HG03139 (cell line): ENCODE data around the gene THAP3.
A peak's percentile ranks its signal among the peaks of the same experiment; 100 is the strongest.

Experiments used
- ATAC-seq: cut with Tn5 transposase; IDR thresholded peaks from one replicate; pipeline ENCODE4 v1.9.1; 2021; ENCODE audit not compliant: unreplicated experiment

The THAP3 gene

DNA sequence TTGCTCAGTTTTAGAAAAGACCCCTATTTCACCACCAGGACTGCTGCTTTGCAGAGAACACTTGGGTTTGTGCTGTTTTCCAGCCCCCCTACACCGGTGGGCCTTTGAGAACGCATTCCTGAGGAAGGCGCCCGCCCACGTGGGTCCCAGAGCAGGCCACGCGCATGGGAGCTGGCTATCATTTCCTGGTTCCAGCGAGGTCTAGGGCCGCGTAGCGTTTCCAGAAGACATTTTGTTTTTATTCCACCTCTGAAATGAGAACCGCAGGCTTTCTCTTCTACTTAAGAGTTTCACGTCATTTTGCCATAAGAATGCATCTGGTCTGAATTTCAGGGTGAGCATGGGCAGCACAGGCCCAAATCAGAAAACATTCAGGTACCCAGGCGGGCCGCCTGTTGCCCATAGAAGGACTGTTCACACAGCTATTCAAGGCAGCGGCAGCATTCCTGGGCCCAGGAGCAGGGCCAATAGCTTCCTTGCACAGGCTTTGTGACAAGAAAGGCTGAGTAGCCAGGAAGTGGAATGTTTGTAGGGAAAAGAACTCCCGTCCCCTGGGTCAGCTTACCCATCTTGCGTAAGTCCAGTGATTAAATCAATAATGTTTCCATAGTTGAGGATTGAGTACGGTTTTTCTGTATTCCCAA is 20.6 kb upstream of the THAP3 start:
- no peak for ATAC-seq

DNA sequence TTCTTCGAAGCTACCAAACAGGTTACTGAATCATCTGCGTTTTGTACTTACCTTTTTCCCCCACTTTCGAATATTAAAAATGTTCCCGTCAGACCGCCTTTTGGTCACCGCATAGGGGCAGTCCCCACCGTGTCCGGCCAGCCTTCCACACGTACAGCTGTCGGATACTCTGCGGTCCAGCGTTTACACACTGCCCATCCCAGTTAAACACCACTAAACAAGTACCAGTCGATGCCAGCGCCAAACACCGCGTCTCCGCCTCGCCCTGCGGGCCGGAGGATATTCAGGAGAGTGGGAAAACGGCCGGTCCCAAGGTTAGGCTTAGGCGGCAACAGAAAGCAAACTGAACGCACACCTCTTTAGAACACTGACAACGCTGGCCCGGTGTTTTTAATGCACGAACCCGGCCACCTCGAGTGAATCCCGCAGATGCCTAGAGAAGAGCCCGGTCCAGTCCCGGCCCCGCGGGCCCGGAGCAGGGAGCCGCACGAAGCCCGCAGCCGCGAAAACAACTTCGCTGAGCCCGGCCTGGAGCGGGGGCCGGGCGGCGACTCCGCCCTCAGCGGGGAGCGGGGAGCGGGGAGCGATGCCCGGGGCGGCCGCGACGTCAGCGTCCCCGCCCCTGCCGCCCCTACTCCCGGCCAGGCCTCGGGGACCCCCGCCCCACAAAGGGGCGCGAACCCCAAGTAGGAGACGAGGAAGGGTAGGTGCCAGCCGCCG is 11.9 kb upstream of the THAP3 start:
- ATAC-seq, result peak; percentile 28

GRCh38 chr1:6613361-6614018 is 11.2 kb upstream of the THAP3 start, which contains the start of gene PHF13:
TSS of gene PHF13 (plus strand) at chr1:6613731. CDS start at chr1:6614067, 336 bp downstream.
- ATAC-seq, result peak; percentile 80

DNA sequence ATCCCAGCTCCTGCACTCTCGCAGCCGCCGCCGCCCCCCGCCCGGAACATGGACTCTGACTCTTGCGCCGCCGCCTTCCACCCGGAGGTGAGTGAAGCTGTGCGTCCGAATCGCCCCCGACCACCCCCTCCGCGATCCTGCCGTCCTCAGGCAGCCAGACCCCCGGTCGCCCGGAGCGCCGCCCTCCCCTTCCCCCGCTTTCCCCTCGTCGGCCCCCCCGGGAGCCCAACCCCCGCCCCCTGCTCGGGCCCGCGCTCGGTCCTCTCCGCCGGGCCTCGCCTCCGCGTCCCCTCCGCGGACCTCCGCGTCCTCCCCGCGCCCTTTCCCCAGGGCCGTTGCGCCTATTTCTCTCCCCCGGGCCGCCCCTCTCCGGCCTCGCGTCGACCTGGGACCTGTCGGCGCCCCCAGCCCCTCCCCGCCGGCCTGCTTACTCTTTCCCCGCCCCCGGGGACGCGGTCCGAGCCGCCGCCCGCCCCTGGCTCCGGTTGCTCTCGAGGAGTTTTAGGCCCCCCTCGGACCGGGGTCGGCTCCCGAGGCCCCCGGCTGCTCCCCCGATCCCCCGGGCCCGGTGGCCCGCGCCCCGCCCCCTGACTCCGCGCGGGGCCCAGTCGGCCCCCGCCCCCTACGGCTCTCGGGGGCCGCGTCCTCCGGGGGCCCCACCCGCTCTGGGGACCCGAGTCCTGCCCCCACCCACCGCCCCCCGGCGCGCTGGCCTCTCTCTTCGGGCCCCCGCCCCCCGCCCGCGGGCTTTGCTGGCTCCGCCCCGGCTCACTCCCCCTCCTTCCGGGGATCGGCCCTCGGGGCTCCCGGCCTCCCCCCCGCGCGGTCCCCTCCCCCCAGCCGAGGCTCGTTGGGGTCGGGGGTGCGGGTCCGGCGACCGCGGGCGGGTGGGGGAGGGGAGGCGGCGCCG is 10.4 kb upstream of the THAP3 start:
- no peak for ATAC-seq

DNA sequence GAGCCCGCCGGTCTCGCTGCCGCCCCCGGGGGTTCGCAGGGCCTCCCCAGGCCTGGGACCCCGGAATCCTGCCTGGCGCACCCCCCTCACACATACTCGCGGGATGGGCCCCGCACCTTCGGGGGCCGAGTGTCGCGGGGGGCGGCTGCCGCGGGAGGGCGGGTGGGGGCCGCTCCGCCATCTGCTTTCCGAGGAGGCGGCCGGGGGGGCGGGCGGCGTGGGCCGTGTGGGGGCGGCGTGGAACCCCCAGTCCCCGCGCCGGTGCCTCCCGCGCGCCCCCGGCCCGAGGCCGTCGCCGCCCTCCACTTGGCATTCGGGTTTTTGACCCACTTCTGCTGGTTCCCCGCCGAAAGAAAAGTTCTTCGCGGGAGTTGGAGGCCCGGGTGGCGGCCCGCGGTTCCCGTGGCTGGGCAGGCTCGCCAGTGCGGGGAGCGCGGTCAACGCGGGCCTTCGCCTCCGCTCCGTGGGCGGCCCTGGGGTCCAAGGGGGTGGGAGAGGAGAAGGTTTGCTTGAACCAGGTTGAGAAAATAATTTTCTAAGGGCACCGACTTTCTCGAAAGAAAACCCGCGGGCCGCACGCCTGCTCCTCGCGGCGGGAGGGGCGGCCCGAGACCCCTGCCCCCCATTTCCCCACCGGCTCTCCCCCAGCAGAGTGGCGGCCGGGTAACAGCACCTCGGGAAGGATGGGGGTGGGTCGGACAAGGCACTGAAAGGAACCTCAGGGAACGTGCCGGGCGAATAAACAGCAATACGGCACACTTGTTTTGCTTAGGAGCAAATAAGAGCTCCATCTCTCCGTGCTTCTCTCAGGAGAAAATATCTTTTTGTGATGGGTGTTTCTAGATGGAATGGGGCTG is 9.5 kb upstream of the THAP3 start:
- ATAC-seq, result no peak

- ATAC-seq, result no peak
Measured at GRCh38 chr1:6619045-6619444, 5.6 kb upstream of the THAP3 start.

DNA sequence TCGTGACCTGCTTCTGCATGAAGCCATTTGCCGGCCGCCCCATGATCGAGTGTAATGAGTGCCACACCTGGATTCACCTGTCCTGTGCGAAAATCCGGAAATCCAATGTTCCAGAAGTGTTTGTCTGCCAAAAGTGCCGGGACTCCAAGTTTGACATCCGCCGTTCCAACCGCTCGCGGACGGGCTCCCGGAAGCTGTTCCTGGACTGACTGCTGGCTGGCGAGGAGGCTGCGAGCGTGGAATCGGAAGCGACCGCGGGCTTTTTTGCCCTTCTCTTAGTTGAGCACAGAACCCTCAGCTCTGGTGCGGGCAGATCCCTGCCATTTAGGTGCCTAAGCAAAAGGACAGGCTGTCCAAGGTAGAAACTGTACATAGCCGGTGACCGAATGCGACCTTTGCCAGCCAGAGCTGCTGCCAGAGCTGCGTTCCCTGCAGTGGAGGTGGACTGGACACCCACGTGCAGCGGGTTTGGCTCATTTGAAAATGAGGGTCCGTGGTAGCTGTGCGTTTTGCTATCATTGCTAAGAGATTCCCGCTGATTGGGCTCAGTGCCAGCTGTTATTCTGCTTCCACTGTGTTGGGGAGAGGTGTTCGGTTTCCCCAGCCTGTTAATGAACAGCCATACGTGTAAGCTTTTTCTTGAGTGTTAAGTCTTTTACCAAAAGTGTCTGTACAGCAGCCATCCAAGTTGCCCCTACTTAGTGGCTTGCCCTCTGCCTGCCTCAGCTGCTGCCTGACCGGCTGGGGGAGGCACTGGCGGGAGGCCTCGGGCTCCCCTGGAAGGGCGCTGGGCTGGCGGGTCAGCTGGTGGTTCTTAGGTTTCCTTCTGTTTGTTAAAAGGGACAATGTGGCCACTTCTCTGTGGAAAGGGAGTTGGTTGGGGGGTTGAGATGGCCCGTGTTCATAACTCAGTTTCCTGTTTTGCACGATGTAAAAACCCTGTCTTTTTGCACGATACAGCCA is 3.0 kb upstream of the THAP3 start:
- ATAC-seq, result no peak

GRCh38 chr1:6622396-6623152 is 2.1 kb upstream of the THAP3 start:
- ATAC-seq, result no peak

DNA sequence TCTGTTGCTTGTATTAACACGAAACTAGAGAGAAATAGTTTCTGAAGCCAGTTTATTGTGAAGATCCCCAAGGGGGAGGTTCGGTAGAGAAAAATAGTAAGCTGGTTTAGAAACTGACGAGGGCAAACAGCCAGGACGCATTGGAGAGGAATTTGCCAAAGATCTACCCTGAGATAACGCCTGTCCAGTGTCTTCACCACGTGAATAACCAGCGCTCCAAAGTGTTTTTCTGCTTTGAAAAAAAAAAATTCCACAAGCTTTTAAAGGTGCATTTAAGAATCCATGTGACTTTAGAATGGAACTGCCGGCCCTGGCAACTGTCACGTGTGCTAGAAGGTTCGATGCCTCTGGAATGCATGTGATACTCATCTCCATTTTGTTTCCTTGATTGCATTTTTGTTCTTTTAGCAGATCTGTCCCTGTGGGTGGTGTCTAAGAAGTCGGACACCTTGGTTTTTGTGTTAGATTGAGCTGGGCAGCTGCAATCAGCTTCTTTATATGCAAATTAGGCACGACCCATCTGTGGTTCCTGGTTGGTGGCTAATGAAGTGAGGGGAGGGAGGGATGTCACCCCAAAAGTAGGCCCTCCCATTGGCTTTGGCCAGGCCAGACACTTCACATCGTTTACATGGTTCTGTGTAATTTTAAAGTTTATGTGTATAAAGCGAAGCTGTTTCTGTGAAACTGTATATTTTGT is 1.3 kb upstream of the THAP3 start:
- no peak for ATAC-seq

GRCh38 chr1:6625584-6626149 is 999 bp downstream of the THAP3 start:
- ATAC-seq, result no peak

GRCh38 chr1:6627031-6627430 is 2.4 kb downstream of the THAP3 start:
- ATAC-seq, result no peak

DNA sequence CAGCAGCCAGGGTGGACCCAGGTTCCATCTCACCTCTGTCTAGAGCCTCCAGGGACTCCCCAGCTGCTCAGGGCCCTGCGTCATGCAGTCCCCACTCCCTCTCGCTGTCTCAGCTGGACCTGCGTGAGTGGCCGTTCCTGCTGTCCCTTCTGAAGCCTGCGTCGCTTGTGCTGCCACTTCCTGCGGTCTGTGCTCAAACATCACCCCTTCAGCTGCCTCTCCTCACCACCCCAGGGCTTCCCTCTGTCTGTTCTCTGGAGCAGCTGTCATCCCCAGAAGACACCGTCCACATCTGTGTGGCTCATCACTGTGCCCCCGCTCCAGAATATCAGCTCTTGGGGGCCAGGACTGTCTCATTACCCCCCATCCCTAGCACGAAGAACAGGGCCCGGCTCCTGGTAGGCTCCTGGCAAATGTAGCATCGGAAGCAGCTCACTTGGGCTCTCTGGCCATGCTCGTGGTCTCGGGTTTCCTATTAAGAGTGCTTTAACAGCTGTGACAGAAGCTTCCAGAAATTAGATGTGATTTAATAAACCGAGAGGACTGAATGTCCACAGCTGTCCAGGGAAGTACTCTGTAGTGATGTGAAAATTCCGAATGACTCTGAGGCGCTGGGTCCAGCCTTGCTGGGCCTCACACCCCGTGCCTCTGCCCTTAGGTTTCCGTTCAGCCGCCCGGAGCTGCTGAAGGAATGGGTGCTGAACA is 3.3 kb downstream of the THAP3 start:
- no peak for ATAC-seq

DNA sequence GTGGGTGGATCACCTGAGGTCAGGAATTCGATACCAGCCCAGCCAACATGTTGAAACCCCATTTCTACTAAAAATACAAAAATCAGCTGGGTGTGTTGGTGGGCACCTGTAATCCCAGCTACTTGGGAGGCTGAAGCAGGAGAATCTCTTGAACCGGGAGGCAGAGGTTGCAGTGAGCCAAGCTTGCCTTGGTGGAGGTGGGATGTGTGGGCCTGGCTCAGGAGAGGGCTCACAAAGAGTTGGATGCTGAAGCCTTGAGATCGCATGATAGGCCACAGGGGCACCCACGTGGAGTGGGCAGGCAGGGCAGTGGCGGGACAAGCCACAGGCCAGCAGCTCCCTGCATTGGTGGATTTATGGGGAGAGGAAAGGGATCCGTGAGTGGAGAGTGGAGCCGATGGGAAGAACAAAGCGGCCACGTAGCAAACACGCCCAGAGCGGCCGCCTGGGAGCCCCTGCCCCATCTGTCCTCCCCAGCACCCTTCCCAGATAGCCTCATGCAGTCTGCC is 4.4 kb downstream of the THAP3 start:
- ATAC-seq, result no peak

GRCh38 chr1:6630027-6630426 is 5.4 kb downstream of the THAP3 start:
- ATAC-seq, result no peak

DNA sequence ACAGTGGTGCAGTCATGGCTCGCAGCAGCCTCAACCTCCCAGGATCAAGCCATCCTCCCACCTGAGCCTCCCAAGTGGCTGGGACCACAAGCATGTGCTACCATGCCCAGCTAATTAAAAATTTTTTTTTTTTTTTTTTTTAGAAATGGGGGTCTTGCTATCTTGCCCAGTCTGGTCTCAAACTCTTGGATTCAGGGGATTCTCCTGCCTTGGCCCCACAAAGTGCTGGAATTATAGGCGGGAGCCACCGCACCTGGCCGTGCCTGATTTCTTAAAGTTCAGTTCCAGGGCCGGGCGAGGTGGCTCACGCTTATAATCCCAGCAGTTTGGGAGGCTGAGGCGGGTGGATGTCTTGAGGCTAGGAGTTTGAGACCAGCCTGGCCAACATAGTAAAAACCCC is 6.4 kb downstream of the THAP3 start:
- no peak for ATAC-seq
